ENCODE data around the gene ZNF385A. TPM values are rescaled to one million over a fixed set of nuclear protein-coding genes. Genes with fewer than 3 reads are reported as not detected.

ZNF385A gene
- total and polyA plus RNA-seq, 9 of the 15 experiments (the other 6 are each of a cell fraction or from before 2014, with no cell fraction given) = 1.0 to 111 (median 7.7) TPM

DNA sequence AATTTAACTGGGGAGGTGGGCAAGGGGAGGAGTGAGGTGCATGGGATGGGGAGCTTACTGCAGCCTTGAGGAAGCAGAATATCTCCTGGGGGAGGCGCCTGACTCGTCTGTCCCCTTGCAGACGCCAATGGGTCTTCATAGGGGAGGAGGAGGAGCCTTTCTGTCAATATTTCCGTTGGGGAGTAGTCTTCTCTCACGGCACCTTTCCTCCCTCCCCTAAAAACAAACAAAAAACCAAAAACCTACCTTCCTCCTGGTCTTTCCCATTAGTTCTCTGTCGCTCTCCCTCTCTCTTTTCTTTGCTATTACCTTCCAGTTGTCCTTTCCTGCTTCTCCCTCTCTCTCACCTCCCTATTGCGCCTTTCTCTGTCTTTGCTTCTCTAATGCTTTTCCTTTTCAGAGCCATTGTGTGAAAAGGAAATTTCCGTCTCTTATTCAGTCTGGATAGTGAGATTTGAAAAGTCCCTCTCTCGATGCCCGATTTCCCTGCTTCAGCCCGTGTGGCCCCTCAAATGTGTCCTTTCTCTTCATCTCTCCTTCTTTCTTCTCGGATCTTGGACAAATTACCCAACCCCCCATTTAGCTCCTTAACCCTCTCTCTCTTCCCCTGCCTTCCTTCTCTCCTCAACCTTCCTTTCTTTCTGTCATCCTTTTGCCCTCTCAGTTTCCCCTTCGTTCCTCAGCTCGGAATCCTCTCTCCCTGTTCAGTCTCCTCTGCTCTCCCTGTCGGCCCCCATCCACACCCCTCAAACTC lies 26.2 kb downstream of the ZNF385A start (continued):
- TF ChIP-seq, protein P1, sequence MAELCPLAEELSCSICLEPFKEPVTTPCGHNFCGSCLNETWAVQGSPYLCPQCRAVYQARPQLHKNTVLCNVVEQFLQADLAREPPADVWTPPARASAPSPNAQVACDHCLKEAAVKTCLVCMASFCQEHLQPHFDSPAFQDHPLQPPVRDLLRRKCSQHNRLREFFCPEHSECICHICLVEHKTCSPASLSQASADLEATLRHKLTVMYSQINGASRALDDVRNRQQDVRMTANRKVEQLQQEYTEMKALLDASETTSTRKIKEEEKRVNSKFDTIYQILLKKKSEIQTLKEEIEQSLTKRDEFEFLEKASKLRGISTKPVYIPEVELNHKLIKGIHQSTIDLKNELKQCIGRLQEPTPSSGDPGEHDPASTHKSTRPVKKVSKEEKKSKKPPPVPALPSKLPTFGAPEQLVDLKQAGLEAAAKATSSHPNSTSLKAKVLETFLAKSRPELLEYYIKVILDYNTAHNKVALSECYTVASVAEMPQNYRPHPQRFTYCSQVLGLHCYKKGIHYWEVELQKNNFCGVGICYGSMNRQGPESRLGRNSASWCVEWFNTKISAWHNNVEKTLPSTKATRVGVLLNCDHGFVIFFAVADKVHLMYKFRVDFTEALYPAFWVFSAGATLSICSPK (IDR thresholded peaks at IDR 0.05; ENCODE audit: borderline replicate concordance) = peak; percentile 94
- TF ChIP-seq ZNF445 (CRISPR knock-in tag; IDR thresholded peaks at IDR 0.05; ENCODE audit: low read depth) = no peak
- TF ChIP-seq HLTF (IDR thresholded peaks at IDR 0.05) = 0 out of 2 replicates have a peak, but pooled peaks have one; percentile 43
- peak; percentile 41; the same call in 1 of the 2 replicates for TF ChIP-seq TAF7 (tag; IDR thresholded peaks at IDR 0.05)
- TF ChIP-seq FOXK2 (conservative IDR thresholded peaks at IDR 0.05 in 1 of 2, IDR thresholded peaks at IDR 0.05 in 1 of 2; ENCODE audit: low read depth in 2 of 2) = peak; percentile 27 to 76
- TF ChIP-seq YBX1 (IDR thresholded peaks at IDR 0.05) = peak; percentile 56; the same call in 1 of the 2 replicates
- peak; percentile 87 for TF ChIP-seq SUPT5H (IDR thresholded peaks at IDR 0.05)
- TF ChIP-seq MCM7 (IDR thresholded peaks at IDR 0.05) = peak; percentile 62 to 63; a peak in 2 of 4 replicates
- TF ChIP-seq POLR2A (conservative IDR thresholded peaks at IDR 0.05) = peak; percentile 84
- TF ChIP-seq, protein P2, sequence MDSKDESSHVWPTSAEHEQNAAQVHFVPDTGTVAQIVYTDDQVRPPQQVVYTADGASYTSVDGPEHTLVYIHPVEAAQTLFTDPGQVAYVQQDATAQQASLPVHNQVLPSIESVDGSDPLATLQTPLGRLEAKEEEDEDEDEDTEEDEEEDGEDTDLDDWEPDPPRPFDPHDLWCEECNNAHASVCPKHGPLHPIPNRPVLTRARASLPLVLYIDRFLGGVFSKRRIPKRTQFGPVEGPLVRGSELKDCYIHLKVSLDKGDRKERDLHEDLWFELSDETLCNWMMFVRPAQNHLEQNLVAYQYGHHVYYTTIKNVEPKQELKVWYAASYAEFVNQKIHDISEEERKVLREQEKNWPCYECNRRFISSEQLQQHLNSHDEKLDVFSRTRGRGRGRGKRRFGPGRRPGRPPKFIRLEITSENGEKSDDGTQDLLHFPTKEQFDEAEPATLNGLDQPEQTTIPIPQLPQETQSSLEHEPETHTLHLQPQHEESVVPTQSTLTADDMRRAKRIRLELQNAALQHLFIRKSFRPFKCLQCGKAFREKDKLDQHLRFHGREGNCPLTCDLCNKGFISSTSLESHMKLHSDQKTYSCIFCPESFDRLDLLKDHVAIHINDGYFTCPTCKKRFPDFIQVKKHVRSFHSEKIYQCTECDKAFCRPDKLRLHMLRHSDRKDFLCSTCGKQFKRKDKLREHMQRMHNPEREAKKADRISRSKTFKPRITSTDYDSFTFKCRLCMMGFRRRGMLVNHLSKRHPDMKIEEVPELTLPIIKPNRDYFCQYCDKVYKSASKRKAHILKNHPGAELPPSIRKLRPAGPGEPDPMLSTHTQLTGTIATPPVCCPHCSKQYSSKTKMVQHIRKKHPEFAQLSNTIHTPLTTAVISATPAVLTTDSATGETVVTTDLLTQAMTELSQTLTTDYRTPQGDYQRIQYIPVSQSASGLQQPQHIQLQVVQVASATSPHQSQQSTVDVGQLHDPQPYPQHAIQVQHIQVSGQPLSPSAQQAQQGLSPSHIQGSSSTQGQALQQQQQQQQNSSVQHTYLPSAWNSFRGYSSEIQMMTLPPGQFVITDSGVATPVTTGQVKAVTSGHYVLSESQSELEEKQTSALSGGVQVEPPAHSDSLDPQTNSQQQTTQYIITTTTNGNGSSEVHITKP (IDR thresholded peaks at IDR 0.05; ENCODE audit: partially characterized antibody) = peak; percentile 97
- TF ChIP-seq, protein P3, sequence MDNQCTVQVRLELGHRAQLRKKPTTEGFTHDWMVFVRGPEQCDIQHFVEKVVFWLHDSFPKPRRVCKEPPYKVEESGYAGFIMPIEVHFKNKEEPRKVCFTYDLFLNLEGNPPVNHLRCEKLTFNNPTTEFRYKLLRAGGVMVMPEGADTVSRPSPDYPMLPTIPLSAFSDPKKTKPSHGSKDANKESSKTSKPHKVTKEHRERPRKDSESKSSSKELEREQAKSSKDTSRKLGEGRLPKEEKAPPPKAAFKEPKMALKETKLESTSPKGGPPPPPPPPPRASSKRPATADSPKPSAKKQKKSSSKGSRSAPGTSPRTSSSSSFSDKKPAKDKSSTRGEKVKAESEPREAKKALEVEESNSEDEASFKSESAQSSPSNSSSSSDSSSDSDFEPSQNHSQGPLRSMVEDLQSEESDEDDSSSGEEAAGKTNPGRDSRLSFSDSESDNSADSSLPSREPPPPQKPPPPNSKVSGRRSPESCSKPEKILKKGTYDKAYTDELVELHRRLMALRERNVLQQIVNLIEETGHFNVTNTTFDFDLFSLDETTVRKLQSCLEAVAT (IDR thresholded peaks at IDR 0.05) = peak; percentile 88 to 90
- no peak for TF ChIP-seq COPS2 (conservative IDR thresholded peaks at IDR 0.05)
- no peak for TF ChIP-seq ZNF184 (CRISPR knock-in tag; IDR thresholded peaks at IDR 0.05)
- no peak for TF ChIP-seq ZBTB8A (IDR thresholded peaks at IDR 0.05; ENCODE audit: partially characterized antibody)
- TF ChIP-seq ZC3H8 (IDR thresholded peaks at IDR 0.05) = peak; percentile 84; the same call in 1 of the 2 replicates
- TF ChIP-seq THRAP3 (IDR thresholded peaks at IDR 0.05; ENCODE audit: borderline replicate concordance) = peak; percentile 68
- peak; percentile 69 for TF ChIP-seq BRD9 (IDR thresholded peaks at IDR 0.05; ENCODE audit: low read depth, partially characterized antibody)
- TF ChIP-seq DACH1 (IDR thresholded peaks at IDR 0.05; ENCODE audit: partially characterized antibody) = no peak
- TF ChIP-seq ZBED1 (IDR thresholded peaks at IDR 0.05) = no peak
- TF ChIP-seq, protein P4, sequence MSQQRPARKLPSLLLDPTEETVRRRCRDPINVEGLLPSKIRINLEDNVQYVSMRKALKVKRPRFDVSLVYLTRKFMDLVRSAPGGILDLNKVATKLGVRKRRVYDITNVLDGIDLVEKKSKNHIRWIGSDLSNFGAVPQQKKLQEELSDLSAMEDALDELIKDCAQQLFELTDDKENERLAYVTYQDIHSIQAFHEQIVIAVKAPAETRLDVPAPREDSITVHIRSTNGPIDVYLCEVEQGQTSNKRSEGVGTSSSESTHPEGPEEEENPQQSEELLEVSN (IDR thresholded peaks at IDR 0.05; ENCODE audit: borderline replicate concordance in 1 of 2, extremely low read depth in 1 of 2, insufficient read depth in 1 of 2, insufficient read length in 1 of 2, low read depth in 1 of 2, low read length in 1 of 2, poor library complexity in 1 of 2, severe bottlenecking in 1 of 2) = no peak
